LNCaP clone FGC (cell line): Measurements from ENCODE around the gene MACC1.
"Not testable (repeated sequence)": the region's sequence is repeated elsewhere in the genome, so short reads cannot be mapped to it uniquely, and the experiment has no call there.

Experiments used
- DNase-seq: peaks from one replicate; pipeline ENCODE4 v3.0.0-alpha.2; 2011; ENCODE audit warnings: low read depth
- H3K4me3 ChIP-seq: 2 replicates; pipeline ENCODE4 v1.5.1; 2011; ENCODE audit warnings: mild to moderate bottlenecking, low read depth, low read length, control low read depth
- CTCF ChIP-seq: IDR thresholded peaks from 2 replicates; pipeline ENCODE4 v1.5.1; 2012; ENCODE audit warnings: mild to moderate bottlenecking; ENCODE audit not compliant: control insufficient read depth, insufficient read depth; ENCODE audit errors: extremely low read depth

The MACC1 gene

GRCh38 chr7:20122073-20122472 is 95.1 kb downstream of the MACC1 start:
- no peak overlapping the region for H3K4me3 ChIP-seq
- no peak for TF ChIP-seq CTCF
- DNase-seq, result no peak

DNA sequence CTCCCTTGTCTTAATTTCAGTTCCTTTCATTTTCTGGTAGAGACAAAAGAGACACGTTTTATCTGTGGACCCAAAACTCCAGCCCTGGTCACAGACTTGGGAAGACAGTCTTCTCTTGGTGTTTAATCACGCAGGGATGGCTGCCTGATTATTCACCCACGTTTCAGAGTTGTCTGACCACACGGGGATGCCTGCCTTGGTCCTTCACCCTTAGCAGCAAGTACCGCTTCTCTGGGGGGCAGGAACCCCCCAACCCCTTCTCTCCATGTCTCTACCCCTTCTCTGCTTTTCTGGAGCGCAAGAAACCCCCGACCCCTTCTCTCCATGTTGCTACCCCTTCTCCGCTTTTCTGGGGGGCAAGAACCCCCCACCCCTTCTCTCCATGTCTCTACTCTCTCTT is 95.8 kb downstream of the MACC1 start:
- TF ChIP-seq CTCF, result no peak
- no peak for DNase-seq
- no peak overlapping the region for H3K4me3 ChIP-seq

GRCh38 chr7:20120611-20121168 is 96.5 kb downstream of the MACC1 start:
- not testable (repeated sequence) for DNase-seq, H3K4me3 ChIP-seq

GRCh38 chr7:20116869-20117268 is 100.3 kb downstream of the MACC1 start:
- no peak overlapping the region for H3K4me3 ChIP-seq
- TF ChIP-seq CTCF, result no peak
- DNase-seq, result no peak

DNA sequence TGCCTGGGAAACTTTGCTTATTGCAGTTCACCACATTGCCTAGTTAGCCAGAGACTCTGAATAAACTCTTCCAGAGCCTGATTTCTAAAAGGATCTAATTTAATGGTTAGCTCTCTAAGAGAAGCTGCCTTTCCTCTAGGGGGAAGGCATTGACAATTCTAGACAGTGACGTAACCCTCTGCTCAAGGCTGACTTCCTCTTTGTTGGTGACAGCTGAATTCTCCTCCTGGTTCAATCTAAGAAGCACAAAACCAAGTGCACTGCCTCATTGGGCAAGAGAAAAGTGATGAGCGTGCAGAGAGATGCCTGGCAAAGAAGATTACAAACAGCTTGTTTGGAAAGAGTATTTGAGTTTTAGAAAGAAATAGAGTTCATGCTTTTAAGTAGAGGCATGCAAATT is 102.7 kb downstream of the MACC1 start:
- DNase-seq, result no peak

DNA sequence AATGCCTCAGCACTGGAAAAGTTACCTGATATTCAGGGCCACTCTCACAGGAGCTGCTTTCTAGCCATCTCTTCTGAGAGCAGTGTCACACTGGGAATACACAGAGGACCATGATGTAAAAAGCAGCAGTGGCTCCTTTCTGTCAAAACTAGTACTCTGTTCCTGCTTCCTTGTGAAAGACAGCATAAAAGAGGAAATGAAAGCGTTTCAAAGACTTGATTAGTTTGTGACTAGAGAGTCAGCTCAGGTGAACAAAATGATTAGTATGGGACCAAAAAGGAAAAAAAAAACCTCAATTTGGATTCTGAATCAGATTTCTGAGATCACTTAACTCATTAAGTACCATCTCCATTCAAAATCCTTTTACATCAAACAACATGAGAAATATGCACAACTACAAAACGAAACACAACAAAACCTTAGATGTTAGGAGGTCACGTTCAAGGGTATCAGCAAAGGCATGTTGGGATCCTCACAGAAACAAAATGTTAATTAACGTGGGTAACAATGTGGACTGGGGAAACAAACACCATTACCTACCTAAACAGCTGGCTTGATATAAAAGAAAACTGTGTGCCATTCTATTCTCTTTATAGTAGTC is 103.7 kb downstream of the MACC1 start:
- no peak for TF ChIP-seq CTCF
- DNase-seq, result no peak
- H3K4me3 ChIP-seq, result no peak overlapping the region

More for the DNA sequence above, 102.7 kb downstream of the MACC1 start:
- no peak overlapping the region for H3K4me3 ChIP-seq
- TF ChIP-seq CTCF, result no peak

GRCh38 chr7:20112696-20113095 is 104.5 kb downstream of the MACC1 start:
- TF ChIP-seq CTCF, result no peak
- H3K4me3 ChIP-seq, result no peak overlapping the region
- no peak for DNase-seq
